Cardiac ventricle fibroblast (primary cell): ENCODE measurements around the gene MEOX2. TPM values are rescaled to one million over a fixed set of nuclear protein-coding genes. Genes with fewer than 3 reads are reported as not detected.

Experiments
- total RNA-seq: library from RNA; depleted of rRNA; stranded (reverse); fragments of >200 nt; gene quantifications from 2 replicates; pipeline ENCODE4 v1.2.3, GENCODE V29; 2015

Gene MEOX2
- total RNA-seq: 2.9 and 4.7 TPM in 2 replicates

DNA sequence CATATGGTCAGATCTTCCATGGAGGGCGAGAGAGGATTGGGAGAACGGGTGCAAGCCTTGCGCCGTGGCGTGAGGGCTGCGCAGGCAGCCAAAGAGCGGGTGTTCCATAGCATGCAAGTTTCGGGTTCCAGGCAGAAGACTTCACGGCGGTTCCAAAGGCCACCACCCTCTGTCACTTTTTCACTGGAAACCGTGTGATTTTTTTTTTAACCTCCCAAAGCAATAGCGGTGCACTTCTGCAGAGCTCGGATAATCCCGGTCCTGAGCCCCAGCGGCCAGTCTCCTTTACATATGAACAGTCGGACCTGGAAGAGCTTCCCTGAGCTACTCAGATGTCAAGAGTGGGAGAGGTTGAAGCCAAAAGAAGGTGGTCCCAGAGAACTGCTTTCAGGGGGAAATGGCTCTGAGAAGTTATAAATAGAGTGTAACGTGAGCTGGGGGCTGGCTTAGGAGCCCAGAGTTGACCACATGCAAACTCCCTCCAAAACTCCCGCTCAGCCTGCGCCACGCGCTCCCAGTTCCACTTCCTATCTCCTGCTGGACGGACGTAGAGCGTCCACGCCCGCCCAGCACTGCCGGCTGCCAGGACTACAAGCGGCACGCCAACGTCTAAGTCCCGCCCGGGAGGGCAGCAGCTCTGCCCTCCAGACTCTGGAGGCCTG is at the start of gene MEOX2:
MEOX2 (minus strand) TSS at position 389 of the 662 bp plus-strand sequence; CDS start at position 108, 281 bp downstream.

DNA sequence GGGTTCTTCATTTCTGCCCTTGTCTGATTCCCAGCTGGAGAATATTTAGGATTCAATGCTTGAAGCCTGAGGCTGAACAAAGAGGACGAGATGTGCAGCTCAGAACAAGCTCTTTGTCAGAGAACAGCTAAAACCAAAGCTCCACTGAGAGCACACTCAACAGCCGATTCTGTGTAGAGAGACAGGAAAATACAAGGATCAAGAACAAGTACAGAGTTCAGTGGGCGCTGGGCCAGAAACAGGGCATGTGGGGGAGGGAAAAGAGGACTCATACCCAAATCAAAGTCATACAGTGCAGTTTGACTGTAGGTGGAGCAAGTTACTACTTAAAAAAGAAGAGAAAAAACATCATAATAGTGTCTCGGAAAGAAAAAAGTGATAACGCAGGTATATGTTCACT is 124.6 kb downstream of the MEOX2 start, which contains the start of gene AGMO:
AGMO (minus strand) TSS at position 181 of the 400 bp plus-strand sequence.

Other genes starting within 250 kb of the MEOX2 start
- gene AGMO, start 124.7 kb downstream of the MEOX2 start, total RNA-seq: 0.69 and 1.2 TPM in 2 replicates